ENCODE data around the gene CLDN15. TPM values are rescaled to one million over a fixed set of nuclear protein-coding genes. Genes with fewer than 3 reads are reported as not detected.

The CLDN15 gene
- total and polyA plus RNA-seq, 2 donors (not counting 1 experiment from before 2014, with no cell fraction given), result 31.1 to 42.1 TPM

DNA sequence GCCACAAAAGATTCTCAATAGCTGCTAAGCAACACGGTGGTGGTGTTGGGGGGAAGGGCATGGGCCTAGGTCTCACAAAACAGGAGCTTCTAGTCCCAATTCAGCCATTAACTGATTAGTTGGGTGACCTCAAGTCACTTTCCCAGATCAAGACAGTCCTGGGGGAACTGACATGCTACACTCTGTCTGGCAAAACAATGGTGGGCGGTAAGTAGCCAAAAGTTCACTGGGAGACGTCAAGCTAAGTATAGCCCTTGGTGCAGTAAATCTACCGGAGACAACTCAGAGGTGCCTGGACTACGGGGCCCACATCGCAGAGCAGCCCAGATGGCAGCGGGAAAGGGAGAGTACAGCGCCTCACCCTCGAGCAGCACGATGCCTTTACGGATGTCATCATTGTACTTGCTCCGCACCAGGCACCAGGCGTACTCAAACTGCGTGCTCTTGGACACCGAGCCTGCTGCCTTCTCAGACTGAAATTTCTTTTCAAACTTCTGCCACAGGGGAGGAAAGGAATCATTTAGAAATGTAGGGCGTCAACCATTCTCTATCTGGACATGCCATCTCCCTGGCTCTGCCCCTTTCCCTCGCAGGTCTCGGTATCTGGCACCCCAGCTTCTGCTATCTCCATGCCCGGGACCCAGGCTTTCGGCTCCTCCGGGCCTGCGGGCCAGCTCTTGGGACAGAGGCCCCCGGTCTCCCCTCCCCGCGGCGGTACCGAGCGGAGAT is 6.2 kb upstream of the CLDN15 start:
- H3K4me3 Mint-ChIP-seq, result peak overlapping the region; percentile 98
- TF ChIP-seq, protein P1, sequence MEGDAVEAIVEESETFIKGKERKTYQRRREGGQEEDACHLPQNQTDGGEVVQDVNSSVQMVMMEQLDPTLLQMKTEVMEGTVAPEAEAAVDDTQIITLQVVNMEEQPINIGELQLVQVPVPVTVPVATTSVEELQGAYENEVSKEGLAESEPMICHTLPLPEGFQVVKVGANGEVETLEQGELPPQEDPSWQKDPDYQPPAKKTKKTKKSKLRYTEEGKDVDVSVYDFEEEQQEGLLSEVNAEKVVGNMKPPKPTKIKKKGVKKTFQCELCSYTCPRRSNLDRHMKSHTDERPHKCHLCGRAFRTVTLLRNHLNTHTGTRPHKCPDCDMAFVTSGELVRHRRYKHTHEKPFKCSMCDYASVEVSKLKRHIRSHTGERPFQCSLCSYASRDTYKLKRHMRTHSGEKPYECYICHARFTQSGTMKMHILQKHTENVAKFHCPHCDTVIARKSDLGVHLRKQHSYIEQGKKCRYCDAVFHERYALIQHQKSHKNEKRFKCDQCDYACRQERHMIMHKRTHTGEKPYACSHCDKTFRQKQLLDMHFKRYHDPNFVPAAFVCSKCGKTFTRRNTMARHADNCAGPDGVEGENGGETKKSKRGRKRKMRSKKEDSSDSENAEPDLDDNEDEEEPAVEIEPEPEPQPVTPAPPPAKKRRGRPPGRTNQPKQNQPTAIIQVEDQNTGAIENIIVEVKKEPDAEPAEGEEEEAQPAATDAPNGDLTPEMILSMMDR (IDR thresholded peaks at IDR 0.05), result no peak
- no peak for TF ChIP-seq EZH2 (IDR thresholded peaks at IDR 0.05; ENCODE audit: borderline replicate concordance, insufficient read depth, low read depth, low read length, poor library complexity, severe bottlenecking)
- Histone ChIP-seq H3K27me3 (replicated peaks in 1 of 4; ENCODE audit: control extremely low read depth in 1 of 4, control insufficient read depth in 3 of 4, insufficient read depth in 4 of 4, low read length in 3 of 4) (no peaks in the 10 kb centered on the region), H3K9me3 (ENCODE audit: control extremely low read depth in 1 of 3, control insufficient read depth in 2 of 3, insufficient read depth in 1 of 3, low read length in 2 of 3) (no peaks in the 10 kb centered on the region), H3K79me2 (ENCODE audit: control insufficient read depth, insufficient read depth, low read length) (peaks cover 86% of the 10 kb centered on the region), H3K4me1 (ENCODE audit: control insufficient read depth in 2 of 2, insufficient read depth in 2 of 2, low read length in 2 of 2) (peaks cover 13 to 31% of the 10 kb centered on the region in 2 donors), H3K4me3 (ENCODE audit: control extremely low read depth in 1 of 5, extremely low read depth in 1 of 5, insufficient read depth in 1 of 5, low read depth in 2 of 5, low read length in 4 of 5) (peak overlapping the region; percentile 95 to 100 (median 99)), H2AFZ (ENCODE audit: insufficient read depth, low read depth, low read length, poor library complexity, severe bottlenecking) (peak overlapping the region; percentile 90), H4K20me1 (ENCODE audit: control insufficient read depth, insufficient read depth, low read length, poor library complexity, severe bottlenecking) (peaks cover 71% of the 10 kb centered on the region), H3K4me2 (replicated peaks; ENCODE audit: low read depth, low read length, poor library complexity, severe bottlenecking) (peak overlapping the region; percentile 93), H3K9ac (ENCODE audit: low read length) (peak overlapping the region; percentile 89), H3K27ac (ENCODE audit: low read length in 2 of 2) (peak overlapping the region; percentile 91 to 97), H3K36me3 (replicated peaks in 1 of 2; ENCODE audit: control extremely low read depth in 1 of 2, control insufficient read depth in 1 of 2, extremely low read depth in 1 of 2, insufficient read depth in 2 of 2, low read length in 1 of 2) (peaks cover 0 to 27% of the 10 kb centered on the region in 2 experiments)
- H3K9me3 Mint-ChIP-seq (ENCODE audit: insufficient read depth), result no peaks in the 10 kb centered on the region
- POLR2A ChIA-PET, result interaction anchor here (1.0 to 2.4 kb wide), 4 partner anchors 26 to 1739 kb away, joined by 4 to 15 read pairs (median 4); partner anchors contain the start of genes IFT22, PLOD3 and ZNHIT1
- no peak for ATAC-seq (ENCODE audit: low read depth)
- H3K27me3 Mint-ChIP-seq, result no peaks in the 10 kb centered on the region
- WGBS (ENCODE audit: insufficient coverage), result 26% methylated on average over 24 of the region's 28 CpGs
- peak overlapping the region; percentile 97 for H3K27ac Mint-ChIP-seq
- intact Hi-C loops (cut with micrococcal nuclease), result loop anchor here (1.0 to 2.0 kb wide), 11 partner anchors 8 to 631 kb away; partner anchors contain the start of genes AP1S1, IFT22, MOSPD3 and SRRT
- DNase-seq, result no peak
- H3K4me1 Mint-ChIP-seq, result peaks cover 40% of the 10 kb centered on the region
- CTCF ChIA-PET, result interaction anchor here (0.5 to 4.6 kb wide), 17 partner anchors 9 to 1244 kb away, joined by 3 to 65 read pairs (median 5); partner anchors contain the start of genes PLOD3, UFSP1 and ZNHIT1

Measured in B cell (primary cell).